ENCODE data around the gene HMGCL.

The HMGCL gene

GRCh38 chr1:23807453-23807852, 17.8 kb downstream of the HMGCL start:
- Histone ChIP-seq H3K4me2 (no peak overlapping the region), H3K27me3 (ENCODE audit: insufficient read depth, low read depth) (no peaks in the 10 kb centered on the region), H3K27ac (no peak overlapping the region), H3K79me2 (ENCODE audit: insufficient read depth, low read depth) (no peaks in the 10 kb centered on the region), H3K4me1 (ENCODE audit: low read depth, poor library complexity, severe bottlenecking) (peaks cover 35% of the 10 kb centered on the region), H3K4me3 (IDR thresholded peaks at IDR 0.05; ENCODE audit: insufficient read depth, low read depth, low read length) (no peak overlapping the region), H3K36me3 (ENCODE audit: insufficient read depth) (no peaks in the 10 kb centered on the region), H3K9ac (no peak overlapping the region), H4K20me1 (ENCODE audit: insufficient read depth) (no peaks in the 10 kb centered on the region), H2AFZ (ENCODE audit: low read depth) (no peak overlapping the region)
- TF ChIP-seq, protein P1, sequence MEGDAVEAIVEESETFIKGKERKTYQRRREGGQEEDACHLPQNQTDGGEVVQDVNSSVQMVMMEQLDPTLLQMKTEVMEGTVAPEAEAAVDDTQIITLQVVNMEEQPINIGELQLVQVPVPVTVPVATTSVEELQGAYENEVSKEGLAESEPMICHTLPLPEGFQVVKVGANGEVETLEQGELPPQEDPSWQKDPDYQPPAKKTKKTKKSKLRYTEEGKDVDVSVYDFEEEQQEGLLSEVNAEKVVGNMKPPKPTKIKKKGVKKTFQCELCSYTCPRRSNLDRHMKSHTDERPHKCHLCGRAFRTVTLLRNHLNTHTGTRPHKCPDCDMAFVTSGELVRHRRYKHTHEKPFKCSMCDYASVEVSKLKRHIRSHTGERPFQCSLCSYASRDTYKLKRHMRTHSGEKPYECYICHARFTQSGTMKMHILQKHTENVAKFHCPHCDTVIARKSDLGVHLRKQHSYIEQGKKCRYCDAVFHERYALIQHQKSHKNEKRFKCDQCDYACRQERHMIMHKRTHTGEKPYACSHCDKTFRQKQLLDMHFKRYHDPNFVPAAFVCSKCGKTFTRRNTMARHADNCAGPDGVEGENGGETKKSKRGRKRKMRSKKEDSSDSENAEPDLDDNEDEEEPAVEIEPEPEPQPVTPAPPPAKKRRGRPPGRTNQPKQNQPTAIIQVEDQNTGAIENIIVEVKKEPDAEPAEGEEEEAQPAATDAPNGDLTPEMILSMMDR (conservative IDR thresholded peaks at IDR 0.05; ENCODE audit: low read depth, low read length), result no peak

GRCh38 chr1:23806280-23806679, 18.9 kb downstream of the HMGCL start:
- no peaks in the 10 kb centered on the region for H3K79me2 ChIP-seq (ENCODE audit: insufficient read depth, low read depth)
- H3K4me2 ChIP-seq, result no peak overlapping the region
- no peaks in the 10 kb centered on the region for H3K36me3 ChIP-seq (ENCODE audit: insufficient read depth)

GRCh38 chr1:23805025-23805424, 20.2 kb downstream of the HMGCL start:
- H3K4me2 ChIP-seq, result no peak overlapping the region
- H3K27ac ChIP-seq, result no peak overlapping the region
- no peak overlapping the region for H2AFZ ChIP-seq (ENCODE audit: low read depth)
- H3K9ac ChIP-seq, result no peak overlapping the region
- peaks cover 27% of the 10 kb centered on the region for H3K4me1 ChIP-seq (ENCODE audit: low read depth, poor library complexity, severe bottlenecking)
- H3K4me3 ChIP-seq (IDR thresholded peaks at IDR 0.05; ENCODE audit: insufficient read depth, low read depth, low read length), result no peak overlapping the region
- TF ChIP-seq, protein P1 (conservative IDR thresholded peaks at IDR 0.05; ENCODE audit: low read depth, low read length), result no peak
- H3K27me3 ChIP-seq (ENCODE audit: insufficient read depth, low read depth), result no peaks in the 10 kb centered on the region
- no peaks in the 10 kb centered on the region for H4K20me1 ChIP-seq (ENCODE audit: insufficient read depth)
- no peaks in the 10 kb centered on the region for H3K36me3 ChIP-seq (ENCODE audit: insufficient read depth)
- no peaks in the 10 kb centered on the region for H3K79me2 ChIP-seq (ENCODE audit: insufficient read depth, low read depth)

More at GRCh38 chr1:23806280-23806679, 18.9 kb downstream of the HMGCL start:
- H3K27ac ChIP-seq, result no peak overlapping the region
- no peaks in the 10 kb centered on the region for H3K27me3 ChIP-seq (ENCODE audit: insufficient read depth, low read depth)
- H2AFZ ChIP-seq (ENCODE audit: low read depth), result no peak overlapping the region
- H3K9ac ChIP-seq, result no peak overlapping the region
- no peaks in the 10 kb centered on the region for H4K20me1 ChIP-seq (ENCODE audit: insufficient read depth)
- H3K4me3 ChIP-seq (IDR thresholded peaks at IDR 0.05; ENCODE audit: insufficient read depth, low read depth, low read length), result no peak overlapping the region
- TF ChIP-seq, protein P1 (conservative IDR thresholded peaks at IDR 0.05; ENCODE audit: low read depth, low read length), result no peak
- peaks cover 35% of the 10 kb centered on the region for H3K4me1 ChIP-seq (ENCODE audit: low read depth, poor library complexity, severe bottlenecking)

- Histone ChIP-seq H3K27me3 (ENCODE audit: insufficient read depth, low read depth) (no peaks in the 10 kb centered on the region), H2AFZ (ENCODE audit: low read depth) (no peak overlapping the region), H3K4me3 (IDR thresholded peaks at IDR 0.05; ENCODE audit: insufficient read depth, low read depth, low read length) (no peak overlapping the region), H4K20me1 (ENCODE audit: insufficient read depth) (no peaks in the 10 kb centered on the region), H3K79me2 (ENCODE audit: insufficient read depth, low read depth) (no peaks in the 10 kb centered on the region), H3K4me2 (no peak overlapping the region), H3K4me1 (ENCODE audit: low read depth, poor library complexity, severe bottlenecking) (peaks cover 29% of the 10 kb centered on the region), H3K9ac (no peak overlapping the region), H3K36me3 (ENCODE audit: insufficient read depth) (no peaks in the 10 kb centered on the region), H3K27ac (no peak overlapping the region)
- TF ChIP-seq, protein P1 (conservative IDR thresholded peaks at IDR 0.05; ENCODE audit: low read depth, low read length), result no peak
Observed at GRCh38 chr1:23804183-23804835, 20.9 kb downstream of the HMGCL start.

Data from KMS-11 (cell line).